Activated gamma-delta T cell (primary cell): ENCODE results near the gene TIMM44.
A peak's percentile ranks its signal among the peaks of the same experiment; 100 is the strongest.

ENCODE experiments used
- DNase-seq: peaks from one replicate; lab custom pipeline; 2025; lab: John Stamatoyannopoulos, UW

Gene TIMM44

GRCh38 chr19:7914099-7914498 is 29.4 kb downstream of the TIMM44 start:
- DNase-seq: no peak

GRCh38 chr19:7913652-7914051 is 29.8 kb downstream of the TIMM44 start:
- DNase-seq: no peak

GRCh38 chr19:7912697-7913564 is 30.5 kb downstream of the TIMM44 start:
- no peak for DNase-seq

- DNase-seq: no peak
Measured at GRCh38 chr19:7912144-7912696, 31.2 kb downstream of the TIMM44 start.

GRCh38 chr19:7911508-7912143 is 31.8 kb downstream of the TIMM44 start:
- no peak for DNase-seq

GRCh38 chr19:7910321-7911161 is 32.9 kb downstream of the TIMM44 start:
- no peak for DNase-seq

- DNase-seq: no peak
Measured at GRCh38 chr19:7909471-7910067, 33.9 kb downstream of the TIMM44 start.

- DNase-seq: no peak
Measured at GRCh38 chr19:7908742-7909461, 34.6 kb downstream of the TIMM44 start.

- no peak for DNase-seq
Measured at GRCh38 chr19:7908078-7908699, 35.3 kb downstream of the TIMM44 start.

GRCh38 chr19:7907544-7907943 is 35.9 kb downstream of the TIMM44 start:
- no peak for DNase-seq

- DNase-seq: no peak
Measured at GRCh38 chr19:7907122-7907521, 36.3 kb downstream of the TIMM44 start.

- DNase-seq: no peak
Measured at GRCh38 chr19:7905859-7906258, 37.6 kb downstream of the TIMM44 start.

GRCh38 chr19:7905268-7905667 is 38.2 kb downstream of the TIMM44 start:
- no peak for DNase-seq

GRCh38 chr19:7904074-7905020 is 39.1 kb downstream of the TIMM44 start:
- DNase-seq: peak; percentile 84

- peak; percentile 100 for DNase-seq
Measured at GRCh38 chr19:7903244-7904073, 40.0 kb downstream of the TIMM44 start, which contains the start of gene MAP2K7. Gene MAP2K7 (plus strand): TSS chr19:7903877. CDS start chr19:7903945, 68 bp downstream.

GRCh38 chr19:7902796-7903243 is 40.6 kb downstream of the TIMM44 start:
- no peak for DNase-seq

- DNase-seq: no peak
Measured at GRCh38 chr19:7901337-7901736, 42.1 kb downstream of the TIMM44 start.

GRCh38 chr19:7900931-7901330 is 42.5 kb downstream of the TIMM44 start:
- no peak for DNase-seq
